GM19193 (cell line): Measurements from ENCODE around the gene SLC13A4.

Source experiments
- POLR2A ChIP-seq: IDR thresholded peaks from 4 replicates; pipeline ENCODE4 v1.6.1; 2011; ENCODE audit not compliant: insufficient read depth, insufficient read length; ENCODE audit errors: extremely low read depth

SLC13A4 gene

DNA sequence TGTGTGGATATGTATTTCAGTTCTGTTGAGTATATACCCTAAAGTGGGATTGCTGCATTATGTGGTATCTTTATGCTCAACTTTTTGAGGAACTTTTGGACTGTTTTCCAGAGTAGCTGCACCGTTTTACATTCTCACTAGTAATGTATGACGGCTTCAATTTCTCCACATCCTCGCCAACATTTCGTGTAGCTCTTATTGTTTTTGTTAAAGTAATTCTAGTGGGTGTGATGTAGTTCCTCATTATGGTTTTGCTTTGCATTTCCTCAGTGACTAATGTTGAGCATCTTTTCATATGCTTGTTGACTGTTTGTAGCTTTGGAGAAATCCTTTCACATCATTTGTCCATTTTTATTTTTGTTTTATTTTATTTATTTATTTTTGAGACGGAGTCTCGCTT is 61.1 kb downstream of the SLC13A4 start:
- no peak for TF ChIP-seq POLR2A

DNA sequence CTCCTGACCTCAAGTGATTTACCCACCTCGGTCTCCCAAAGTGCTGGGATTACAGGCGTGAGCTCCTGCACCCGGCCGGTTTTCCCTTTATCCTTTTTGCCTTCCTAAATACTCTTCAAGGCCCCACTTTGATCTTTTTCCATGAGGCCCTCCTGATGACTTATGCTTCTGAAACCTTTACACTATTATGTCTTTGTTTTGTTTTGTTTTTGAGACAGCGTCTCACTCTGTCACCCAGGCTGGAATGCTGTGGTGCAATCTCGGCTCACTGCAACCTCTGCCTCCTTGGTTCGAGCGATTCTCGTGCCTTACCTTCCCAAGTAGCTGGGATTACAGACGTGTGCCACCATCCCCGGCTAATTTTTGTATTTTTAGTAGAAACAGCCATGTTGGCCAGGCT is 61.8 kb downstream of the SLC13A4 start:
- no peak for TF ChIP-seq POLR2A

DNA sequence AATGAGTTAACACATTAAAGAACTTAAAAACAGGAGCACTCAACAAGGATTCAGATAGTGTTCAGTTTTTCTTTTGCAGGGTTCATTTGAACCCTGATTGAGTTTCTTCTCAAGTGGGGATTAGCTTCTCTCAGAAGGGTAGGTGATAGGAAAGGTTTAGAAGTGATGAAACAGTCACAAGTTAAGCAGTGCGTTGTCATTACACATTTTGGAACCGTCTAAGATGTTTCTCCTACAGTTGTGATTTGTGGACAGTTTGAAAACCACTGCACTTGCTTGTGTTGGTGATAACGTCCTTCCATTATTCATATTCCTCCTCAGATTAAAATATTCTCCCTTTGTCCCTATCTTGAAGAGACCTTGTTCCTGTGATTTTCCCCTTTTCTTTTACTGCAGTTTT is 62.9 kb downstream of the SLC13A4 start:
- no peak for TF ChIP-seq POLR2A

DNA sequence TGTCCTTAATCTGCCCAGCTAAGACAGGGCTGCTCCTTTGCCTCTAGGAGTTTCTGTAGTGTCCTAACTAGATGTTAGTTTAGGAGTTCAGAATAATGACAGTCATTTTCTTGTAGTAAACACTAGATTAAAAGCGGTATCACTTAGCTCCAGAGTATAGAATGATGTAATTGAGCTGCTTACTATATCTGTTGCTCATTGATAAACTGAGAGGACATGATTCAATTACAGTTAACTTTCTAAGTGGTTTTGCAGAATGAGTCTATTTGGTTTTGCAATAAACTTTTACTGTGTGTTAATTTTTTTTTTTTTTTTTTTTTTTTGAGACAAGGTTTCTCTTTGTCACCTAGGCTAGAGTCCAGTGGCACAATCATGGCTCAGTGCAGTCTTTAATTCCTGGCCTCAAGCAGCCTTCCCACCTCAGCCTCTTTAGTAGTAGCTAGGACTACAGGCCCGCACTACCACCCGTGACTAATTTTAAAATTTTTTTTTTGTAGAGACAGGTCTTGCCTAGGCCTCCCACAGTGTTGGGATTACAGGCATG is 63.9 kb downstream of the SLC13A4 start:
- TF ChIP-seq POLR2A = no peak

DNA sequence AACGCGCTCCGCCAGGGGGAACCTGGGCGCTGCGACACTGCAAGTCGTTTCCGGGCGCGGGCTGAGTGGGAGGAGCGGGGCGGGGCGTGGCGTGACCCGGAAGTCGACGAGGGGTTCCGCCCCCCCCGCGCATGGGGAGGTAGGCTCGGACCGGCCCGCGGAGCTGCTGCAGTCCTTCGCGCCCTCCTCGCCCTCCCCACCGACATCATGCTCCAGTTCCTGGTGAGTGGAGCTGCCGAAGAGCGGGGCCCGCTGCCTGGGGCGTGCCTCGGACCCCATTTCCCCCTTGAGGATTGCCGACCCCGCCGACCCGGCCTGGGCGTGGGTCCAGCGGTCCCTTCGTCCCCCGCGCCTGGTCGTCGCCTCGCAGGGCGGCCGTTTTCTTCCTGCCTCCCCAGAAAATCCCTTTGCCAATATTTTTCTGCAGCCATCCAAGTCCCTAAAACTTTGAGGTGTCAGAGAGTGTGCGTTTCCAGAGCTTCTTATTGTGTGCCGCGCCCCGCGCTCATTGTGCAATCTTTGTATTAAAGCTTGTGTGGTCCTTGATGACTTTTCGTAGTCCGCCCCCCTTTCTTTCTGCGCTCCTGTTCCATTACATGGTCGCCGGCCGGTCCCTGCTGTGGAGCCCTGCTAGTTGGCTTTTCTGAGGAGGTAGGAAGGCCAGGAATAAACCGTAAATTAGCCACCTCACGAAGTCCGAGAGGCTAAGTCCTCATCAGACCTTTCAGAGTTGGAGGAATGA is 65.4 kb downstream of the SLC13A4 start, which contains the start of gene STMP1:
TSS of gene STMP1 (plus strand) at position 142 of the 742 bp plus-strand sequence.
- TF ChIP-seq POLR2A = peak; percentile 95

DNA sequence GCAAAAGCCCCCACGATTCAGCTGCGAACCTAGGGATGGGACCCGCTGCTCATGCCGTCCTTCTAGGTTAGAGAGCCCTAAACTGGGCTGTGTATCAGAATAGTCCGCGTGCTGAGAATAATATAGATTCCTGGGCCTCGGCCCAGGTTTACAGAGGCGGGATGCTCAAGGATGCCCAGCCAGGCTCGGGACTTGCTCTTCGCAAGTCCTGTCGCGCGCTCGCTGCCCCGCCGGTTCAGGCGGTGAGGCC is 65.9 kb downstream of the SLC13A4 start:
- no peak for TF ChIP-seq POLR2A

DNA sequence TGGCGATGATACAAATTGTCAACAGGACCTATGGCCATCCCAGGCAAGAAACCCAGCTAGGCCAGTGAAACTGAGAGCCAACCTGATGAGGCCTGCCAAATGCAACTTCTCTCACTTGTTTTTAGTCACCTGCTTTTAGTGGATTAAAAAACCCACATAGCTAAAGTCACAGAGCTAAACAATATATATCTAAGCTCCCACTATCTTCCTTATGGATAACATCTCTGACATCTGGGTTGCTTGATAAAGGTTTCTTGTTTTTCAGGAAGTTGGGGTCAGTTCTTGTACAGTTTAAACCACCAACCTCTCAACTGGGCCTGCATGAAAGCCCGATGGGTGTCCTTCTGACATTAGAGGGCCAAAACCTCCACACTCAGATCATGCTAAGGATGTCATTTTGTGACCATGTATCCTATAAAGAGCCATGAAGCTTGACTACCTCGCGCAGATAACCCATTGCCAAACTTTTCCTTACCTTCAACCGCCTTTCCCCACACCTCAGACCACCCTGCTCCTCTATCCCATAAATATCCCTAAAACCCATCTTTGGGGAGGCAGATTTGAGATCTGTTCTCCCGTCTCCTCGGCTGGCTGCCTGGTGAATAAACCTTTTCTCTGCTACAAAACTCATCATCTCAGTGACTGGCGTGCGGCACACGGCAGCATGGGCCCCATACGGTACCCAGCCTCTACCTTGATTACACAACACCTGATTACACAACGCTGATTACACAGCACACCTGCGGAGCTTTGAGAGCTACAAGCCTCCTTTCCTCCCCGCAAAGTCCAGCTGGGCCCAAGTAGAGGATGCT is 66.5 kb downstream of the SLC13A4 start:
- TF ChIP-seq POLR2A = no peak

DNA sequence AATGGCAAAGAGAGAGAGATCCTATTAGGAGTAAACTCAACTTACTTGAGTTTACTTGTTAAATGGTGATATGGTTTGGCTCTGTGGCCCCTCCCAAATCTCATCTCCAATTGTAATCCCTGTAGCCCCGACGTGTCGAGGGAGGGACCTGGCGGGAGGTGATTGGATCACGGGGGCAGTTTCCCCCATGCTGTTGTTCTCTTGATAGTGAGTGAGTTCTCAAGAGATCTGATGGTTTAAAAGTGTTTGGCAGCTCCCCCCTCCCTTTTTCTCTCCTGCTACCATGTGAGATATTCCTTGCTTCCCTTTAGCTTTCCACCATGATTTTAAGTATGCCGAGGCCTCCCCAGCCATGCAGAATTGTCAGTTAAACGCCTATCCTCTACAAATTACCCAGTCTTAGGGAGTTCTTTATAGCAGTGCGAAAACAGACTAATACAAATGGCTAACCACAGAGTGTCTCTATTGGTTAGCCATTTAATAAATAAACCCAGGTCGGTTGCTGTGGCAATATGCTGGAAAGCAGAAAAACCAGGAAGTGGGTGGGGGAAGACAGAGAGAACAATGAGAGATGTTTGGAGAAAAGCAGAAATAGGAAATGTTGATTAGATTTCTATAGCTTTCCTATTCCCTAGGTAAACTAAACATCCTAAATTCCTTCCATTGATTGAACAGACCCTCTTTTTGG is 68.7 kb downstream of the SLC13A4 start:
- no peak for TF ChIP-seq POLR2A

DNA sequence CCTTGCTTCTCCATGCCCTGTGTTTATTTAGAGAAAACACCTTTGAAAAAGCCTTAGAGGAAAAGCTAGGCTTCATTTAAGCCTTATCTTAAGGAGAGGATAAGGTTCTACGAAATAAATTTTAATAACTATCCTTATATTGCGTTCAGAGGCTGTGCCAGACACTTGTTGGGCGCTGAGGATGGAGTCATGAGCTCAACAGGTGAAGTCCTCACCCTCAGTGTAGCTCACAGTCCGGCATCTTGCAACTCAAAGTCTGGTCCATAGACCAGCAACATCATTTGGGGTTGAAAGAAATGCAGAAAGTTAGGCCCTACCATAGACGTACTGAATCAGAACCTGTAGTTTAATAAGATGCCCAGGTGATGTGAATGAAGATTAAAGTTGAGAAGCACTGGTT is 69.4 kb downstream of the SLC13A4 start:
- no peak for TF ChIP-seq POLR2A

DNA sequence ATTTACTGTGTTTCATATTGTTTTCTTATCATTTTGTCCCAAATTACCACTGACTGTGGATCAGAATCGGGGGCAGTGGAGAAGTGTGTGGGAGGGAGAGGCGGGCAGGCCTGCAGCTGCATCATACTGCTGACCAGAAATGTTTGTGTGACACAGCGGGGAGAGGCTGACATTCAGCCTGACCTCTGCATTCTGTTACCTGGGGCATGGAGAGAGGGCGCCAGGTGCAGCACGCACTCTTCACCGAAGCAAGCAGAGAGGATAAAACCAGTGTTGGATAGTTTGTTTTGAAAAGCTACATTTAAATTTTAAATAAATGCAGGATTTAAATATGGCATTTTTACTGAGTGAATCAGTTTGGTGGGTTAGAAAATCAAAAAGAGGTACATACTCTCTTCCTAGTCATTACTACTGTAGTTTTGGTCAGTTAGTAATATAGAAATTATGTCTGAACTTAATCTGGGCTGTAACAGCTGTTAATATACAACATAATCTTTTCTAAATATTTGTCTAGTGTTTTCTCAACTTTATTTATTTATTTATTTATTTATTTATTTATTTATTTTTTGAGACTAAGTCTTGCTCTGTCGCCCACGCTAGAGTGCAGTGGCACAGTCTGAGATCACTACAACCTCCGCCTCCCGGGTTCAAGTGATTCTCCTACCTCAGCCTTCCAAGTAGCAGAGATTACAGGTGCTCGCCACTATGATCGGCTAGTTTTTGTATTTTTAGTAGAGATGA is 74.5 kb downstream of the SLC13A4 start:
- TF ChIP-seq POLR2A = no peak

DNA sequence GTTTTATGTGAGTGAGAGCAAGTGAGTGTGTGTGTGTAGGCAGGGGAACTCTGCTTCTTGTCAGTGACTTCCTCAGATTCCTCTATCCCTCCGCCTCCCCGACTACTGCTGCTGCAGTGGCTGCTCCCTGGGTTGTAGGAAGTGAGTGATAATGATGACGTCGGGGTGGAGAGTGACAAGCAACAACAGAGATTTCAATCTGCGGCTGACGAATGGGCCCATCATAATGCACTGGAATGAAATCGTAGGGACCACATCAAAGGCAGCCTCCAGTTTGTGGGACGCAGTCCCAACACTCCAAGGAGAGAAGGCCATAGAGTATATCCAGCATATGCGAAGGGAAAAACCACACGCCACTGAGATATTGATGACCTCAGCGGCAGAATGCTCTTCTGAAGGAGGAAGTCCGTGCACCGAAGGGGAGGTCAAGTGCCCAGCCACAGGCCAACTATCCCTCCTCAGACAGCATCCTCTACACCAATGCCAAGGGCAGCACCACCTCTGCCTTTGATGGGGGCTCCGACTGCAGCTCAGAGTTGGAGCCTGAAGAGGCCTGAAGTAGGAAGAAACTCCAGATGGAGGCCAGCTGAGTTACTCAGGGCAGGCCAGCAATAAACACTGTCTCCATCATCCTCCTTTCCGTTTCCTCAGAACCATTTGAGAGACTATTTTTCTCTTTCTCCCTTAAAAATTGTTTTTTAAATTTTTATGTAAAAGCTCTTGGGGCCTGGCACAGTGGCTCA is 77.0 kb downstream of the SLC13A4 start:
- TF ChIP-seq POLR2A = no peak

DNA sequence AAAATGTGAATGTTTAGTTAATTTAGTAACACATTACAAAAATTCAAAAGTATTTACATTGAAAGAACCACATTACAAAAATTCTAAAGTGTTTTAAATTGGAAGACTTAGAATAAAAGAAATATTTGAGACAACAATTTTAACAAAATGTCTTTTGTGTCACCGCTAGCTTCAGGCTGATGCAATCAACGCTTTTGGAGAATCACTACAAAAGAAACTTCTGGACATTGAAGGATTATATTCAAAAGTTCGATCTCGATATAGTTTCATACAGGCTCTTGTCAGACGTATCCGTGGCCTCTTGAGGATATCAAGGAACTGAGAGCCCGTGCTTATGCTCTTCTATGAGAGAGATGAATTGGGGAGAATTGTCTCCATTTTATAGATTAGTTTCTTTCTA is 79.8 kb downstream of the SLC13A4 start:
- no peak for TF ChIP-seq POLR2A

DNA sequence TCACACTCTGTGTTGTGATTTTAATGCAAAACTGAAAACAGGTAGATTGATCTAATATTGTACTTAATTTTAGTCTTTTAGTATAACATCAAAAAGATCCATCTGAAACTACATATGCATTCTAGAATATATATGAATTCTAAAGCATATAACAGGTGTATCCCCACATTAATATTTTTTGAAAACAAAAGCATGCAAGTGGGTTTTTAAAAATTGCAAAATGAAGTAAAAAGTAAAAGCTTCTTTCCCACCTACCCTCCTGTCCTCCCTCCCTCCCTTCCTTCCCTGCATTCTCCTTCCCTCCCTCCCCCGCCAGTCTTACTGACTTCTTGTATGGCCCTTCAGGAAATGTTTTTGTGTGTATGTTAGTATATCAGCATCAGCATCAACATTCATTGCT is 80.2 kb downstream of the SLC13A4 start:
- TF ChIP-seq POLR2A = no peak

DNA sequence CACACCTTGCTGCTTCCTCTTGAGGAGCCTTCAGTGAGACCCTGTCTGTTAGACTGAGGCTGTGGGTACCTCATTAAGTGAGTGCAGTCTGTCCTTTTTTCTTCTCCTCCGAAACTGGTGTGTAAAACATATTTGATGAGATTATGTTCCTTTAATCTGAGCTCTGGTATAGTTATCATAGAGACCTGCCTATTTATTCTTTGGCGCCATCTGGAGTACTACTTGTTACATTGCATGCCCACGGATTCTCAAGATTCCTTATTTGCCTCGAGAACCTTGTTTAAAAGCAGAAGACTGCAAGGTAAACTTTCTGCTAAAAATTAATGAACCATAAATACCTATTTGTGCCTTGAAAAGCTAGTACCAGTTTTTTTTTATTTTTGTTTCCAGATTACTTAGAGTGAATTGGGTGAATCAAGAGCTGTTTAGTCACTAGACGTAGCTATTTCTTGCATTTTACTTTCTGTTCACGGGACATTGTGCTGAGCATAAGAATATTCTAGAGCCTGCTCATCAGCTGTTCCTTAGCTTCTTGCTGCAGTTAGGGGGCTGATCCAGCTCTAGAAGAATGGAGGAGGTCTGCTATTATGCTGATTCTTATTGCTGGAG is 82.6 kb downstream of the SLC13A4 start:
- no peak for TF ChIP-seq POLR2A
